Measurements from ENCODE around the gene NEU1.

DNA sequence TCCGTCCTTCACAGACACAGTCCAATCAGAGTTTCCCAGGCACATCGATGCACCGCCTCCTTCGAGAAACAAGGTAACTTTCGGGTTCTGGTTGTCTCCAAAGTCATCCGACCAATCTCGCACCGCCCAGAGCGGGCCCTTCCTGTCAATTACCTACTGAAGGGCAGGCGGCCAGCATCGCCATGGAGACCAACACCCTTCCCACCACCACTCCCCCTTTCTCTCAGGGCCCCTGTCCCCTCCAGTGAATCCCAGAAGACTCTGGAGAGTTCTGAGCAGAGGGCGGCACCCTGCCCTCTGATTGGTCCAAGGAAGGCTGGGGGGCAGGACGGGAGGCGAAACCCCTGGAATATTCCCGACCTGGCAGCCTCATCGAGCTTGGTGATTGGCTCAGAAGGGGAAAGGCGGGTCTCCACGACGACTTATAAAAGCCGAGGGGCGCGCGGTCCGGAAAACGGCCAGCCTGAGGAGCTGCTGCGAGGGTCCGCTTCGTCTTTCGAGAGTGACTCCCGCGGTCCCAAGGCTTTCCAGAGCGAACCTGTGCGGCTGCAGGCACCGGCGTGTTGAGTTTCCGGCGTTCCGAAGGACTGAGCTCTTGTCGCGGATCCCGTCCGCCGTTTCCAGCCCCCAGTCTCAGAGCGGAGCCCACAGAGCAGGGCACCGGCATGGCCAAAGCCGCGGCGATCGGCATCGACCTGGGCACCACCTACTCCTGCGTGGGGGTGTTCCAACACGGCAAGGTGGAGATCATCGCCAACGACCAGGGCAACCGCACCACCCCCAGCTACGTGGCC is 35.1 kb downstream of the NEU1 start, which contains the start of gene HSPA1B:
- TF ChIP-seq, protein P1, sequence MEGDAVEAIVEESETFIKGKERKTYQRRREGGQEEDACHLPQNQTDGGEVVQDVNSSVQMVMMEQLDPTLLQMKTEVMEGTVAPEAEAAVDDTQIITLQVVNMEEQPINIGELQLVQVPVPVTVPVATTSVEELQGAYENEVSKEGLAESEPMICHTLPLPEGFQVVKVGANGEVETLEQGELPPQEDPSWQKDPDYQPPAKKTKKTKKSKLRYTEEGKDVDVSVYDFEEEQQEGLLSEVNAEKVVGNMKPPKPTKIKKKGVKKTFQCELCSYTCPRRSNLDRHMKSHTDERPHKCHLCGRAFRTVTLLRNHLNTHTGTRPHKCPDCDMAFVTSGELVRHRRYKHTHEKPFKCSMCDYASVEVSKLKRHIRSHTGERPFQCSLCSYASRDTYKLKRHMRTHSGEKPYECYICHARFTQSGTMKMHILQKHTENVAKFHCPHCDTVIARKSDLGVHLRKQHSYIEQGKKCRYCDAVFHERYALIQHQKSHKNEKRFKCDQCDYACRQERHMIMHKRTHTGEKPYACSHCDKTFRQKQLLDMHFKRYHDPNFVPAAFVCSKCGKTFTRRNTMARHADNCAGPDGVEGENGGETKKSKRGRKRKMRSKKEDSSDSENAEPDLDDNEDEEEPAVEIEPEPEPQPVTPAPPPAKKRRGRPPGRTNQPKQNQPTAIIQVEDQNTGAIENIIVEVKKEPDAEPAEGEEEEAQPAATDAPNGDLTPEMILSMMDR (IDR thresholded peaks at IDR 0.05), result peak in 3 of 6 experiments; percentile 16 to 39 (median 18)
- peak in 3 of 4 donors; percentile 100 for TF ChIP-seq POLR2A (IDR thresholded peaks at IDR 0.05)

All from esophagus squamous epithelium (tissue), 4 donors.